ENCODE measurements around the gene FBXW7.

DNA sequence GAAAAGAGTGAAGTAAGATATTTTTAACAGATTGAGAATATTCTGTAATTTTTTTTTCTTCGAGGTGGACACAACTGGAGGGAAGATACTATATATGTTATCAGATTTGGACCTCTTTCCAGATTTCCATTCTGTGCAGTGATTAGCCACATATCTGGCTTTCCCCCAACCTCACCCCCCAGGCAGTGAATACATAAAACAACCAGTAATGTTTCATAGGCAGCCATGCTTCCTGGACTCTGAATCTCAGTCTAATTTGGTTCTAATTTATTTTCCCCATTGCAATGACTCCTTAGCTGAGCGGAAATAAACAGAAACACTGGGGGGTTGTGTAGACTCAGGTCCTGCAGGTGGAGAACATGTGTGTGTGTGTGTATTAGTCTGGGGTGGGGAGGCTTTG is 226.5 kb downstream of the FBXW7 start:
- TF ChIP-seq TAF1 (IDR thresholded peaks at IDR 0.05; ENCODE audit: borderline replicate concordance, insufficient read depth, low read length) (no peak), POLR2AphosphoS5 (IDR thresholded peaks at IDR 0.05; ENCODE audit: low read depth, low read length) (no peak), SIN3A (IDR thresholded peaks at IDR 0.05; ENCODE audit: borderline replicate concordance, insufficient read depth, low read length) (no peak)
- TF ChIP-seq, protein P1, sequence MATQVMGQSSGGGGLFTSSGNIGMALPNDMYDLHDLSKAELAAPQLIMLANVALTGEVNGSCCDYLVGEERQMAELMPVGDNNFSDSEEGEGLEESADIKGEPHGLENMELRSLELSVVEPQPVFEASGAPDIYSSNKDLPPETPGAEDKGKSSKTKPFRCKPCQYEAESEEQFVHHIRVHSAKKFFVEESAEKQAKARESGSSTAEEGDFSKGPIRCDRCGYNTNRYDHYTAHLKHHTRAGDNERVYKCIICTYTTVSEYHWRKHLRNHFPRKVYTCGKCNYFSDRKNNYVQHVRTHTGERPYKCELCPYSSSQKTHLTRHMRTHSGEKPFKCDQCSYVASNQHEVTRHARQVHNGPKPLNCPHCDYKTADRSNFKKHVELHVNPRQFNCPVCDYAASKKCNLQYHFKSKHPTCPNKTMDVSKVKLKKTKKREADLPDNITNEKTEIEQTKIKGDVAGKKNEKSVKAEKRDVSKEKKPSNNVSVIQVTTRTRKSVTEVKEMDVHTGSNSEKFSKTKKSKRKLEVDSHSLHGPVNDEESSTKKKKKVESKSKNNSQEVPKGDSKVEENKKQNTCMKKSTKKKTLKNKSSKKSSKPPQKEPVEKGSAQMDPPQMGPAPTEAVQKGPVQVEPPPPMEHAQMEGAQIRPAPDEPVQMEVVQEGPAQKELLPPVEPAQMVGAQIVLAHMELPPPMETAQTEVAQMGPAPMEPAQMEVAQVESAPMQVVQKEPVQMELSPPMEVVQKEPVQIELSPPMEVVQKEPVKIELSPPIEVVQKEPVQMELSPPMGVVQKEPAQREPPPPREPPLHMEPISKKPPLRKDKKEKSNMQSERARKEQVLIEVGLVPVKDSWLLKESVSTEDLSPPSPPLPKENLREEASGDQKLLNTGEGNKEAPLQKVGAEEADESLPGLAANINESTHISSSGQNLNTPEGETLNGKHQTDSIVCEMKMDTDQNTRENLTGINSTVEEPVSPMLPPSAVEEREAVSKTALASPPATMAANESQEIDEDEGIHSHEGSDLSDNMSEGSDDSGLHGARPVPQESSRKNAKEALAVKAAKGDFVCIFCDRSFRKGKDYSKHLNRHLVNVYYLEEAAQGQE (IDR thresholded peaks at IDR 0.05; ENCODE audit: insufficient read depth in 1 of 2, low read depth in 2 of 2, low read length in 2 of 2), result no peak

Measured in PFSK-1 (cell line).